GM23338 (cell line): ENCODE results near the gene GSG1L. TPM values are rescaled to one million over a fixed set of nuclear protein-coding genes. Genes with fewer than 3 reads are reported as not detected.

Experiments used
- ATAC-seq: fragments of 200-7000 bp; cut with Tn5 transposase; 3 replicates; pipeline ENCODE4 v1.9.1; 2020
- DNase-seq: peaks from one replicate; pipeline ENCODE4 v3.0.0-alpha.2; 2015; ENCODE audit warnings: low spot score
- H2AFZ ChIP-seq: fragments of 200-600 bp; sonication (generic); 2 replicates; pipeline ENCODE4 v1.8.0; 2016; ENCODE audit warnings: antibody characterized with exemption, mild to moderate bottlenecking, moderate library complexity
- H3F3A ChIP-seq: fragments of 200-600 bp; sonication (generic); replicated peaks from 2 replicates; pipeline ENCODE4 v1.8.0; 2017; ENCODE audit warnings: antibody characterized with exemption, mixed run types, low read depth
- H3K27ac ChIP-seq: fragments of 200-600 bp; sonication (generic); 2 replicates; pipeline ENCODE4 v1.6.1; 2016; ENCODE audit warnings: low read depth
- H3K27me3 ChIP-seq: fragments of 200-600 bp; sonication (generic); 2 replicates; pipeline ENCODE4 v1.8.0; 2016; ENCODE audit warnings: mild to moderate bottlenecking, mixed run types, moderate library complexity; ENCODE audit not compliant: insufficient read depth
- H3K36me3 ChIP-seq: fragments of 200-600 bp; sonication (generic); 2 replicates; pipeline ENCODE4 v1.8.0; 2016; ENCODE audit warnings: mild to moderate bottlenecking; ENCODE audit not compliant: insufficient read depth
- H3K4me1 ChIP-seq: fragments of 200-600 bp; sonication (generic); 2 replicates; pipeline ENCODE4 v1.8.0; 2016; ENCODE audit warnings: mild to moderate bottlenecking, moderate library complexity; ENCODE audit not compliant: insufficient read depth
- H3K4me2 ChIP-seq: fragments of 200-600 bp; sonication (generic); 2 replicates; pipeline ENCODE4 v1.7.1; 2017; ENCODE audit warnings: mixed run types
- H3K4me3 ChIP-seq: fragments of 200-600 bp; sonication (generic); 2 replicates; pipeline ENCODE4 v1.6.1; 2016; ENCODE audit warnings: mixed run types
- H3K79me2 ChIP-seq: fragments of 200-600 bp; sonication (generic); replicated peaks from 2 replicates; pipeline ENCODE4 v1.8.0; 2017; ENCODE audit warnings: mild to moderate bottlenecking; ENCODE audit not compliant: insufficient read depth
- H3K9me2 ChIP-seq: fragments of 200-600 bp; sonication (generic); 2 replicates; pipeline ENCODE4 v1.8.0; 2017; ENCODE audit not compliant: insufficient read depth
- H4K20me1 ChIP-seq: fragments of 200-600 bp; sonication (generic); replicated peaks from 2 replicates; pipeline ENCODE4 v1.8.0; 2017; ENCODE audit warnings: mild to moderate bottlenecking; ENCODE audit not compliant: insufficient read depth
- H3K27ac Mint-ChIP-seq: 2 replicates; pipeline ENCODE4 v1.8.0; 2020; ENCODE audit warnings: inconsistent platforms, mild to moderate bottlenecking, moderate library complexity, mixed read lengths
- H3K27me3 Mint-ChIP-seq: 3 replicates; pipeline ENCODE4 v1.8.0; 2022; ENCODE audit warnings: low read depth, mild to moderate bottlenecking, moderate library complexity, mixed read lengths, inconsistent platforms; ENCODE audit not compliant: insufficient read depth, poor library complexity
- H3K36me3 Mint-ChIP-seq: 3 replicates; pipeline ENCODE4 v1.8.0; 2021; ENCODE audit warnings: low read depth, mild to moderate bottlenecking, inconsistent platforms, moderate library complexity, mixed read lengths
- H3K4me1 Mint-ChIP-seq: 3 replicates; pipeline ENCODE4 v1.8.0; 2020; ENCODE audit warnings: mild to moderate bottlenecking, inconsistent platforms, mixed read lengths
- H3K4me3 Mint-ChIP-seq: 3 replicates; pipeline ENCODE4 v1.8.0; 2021; ENCODE audit warnings: moderate library complexity, mild to moderate bottlenecking, inconsistent platforms, mixed read lengths
- H3K9me3 Mint-ChIP-seq: 3 replicates; pipeline ENCODE4 v1.8.0; 2020; ENCODE audit warnings: moderate library complexity, mild to moderate bottlenecking, inconsistent platforms, mixed read lengths
- EZH2 ChIP-seq: fragments of 200-600 bp; sonication (generic); IDR thresholded peaks from one replicate; pipeline ENCODE4 v1.8.0; 2017; ENCODE audit warnings: antibody characterized with exemption, mild to moderate bottlenecking, low read depth; ENCODE audit not compliant: unreplicated experiment
- EZH2phosphoT487 ChIP-seq: fragments of 200-600 bp; sonication (generic); IDR thresholded peaks from one replicate; pipeline ENCODE4 v1.8.1; 2018; ENCODE audit warnings: antibody characterized with exemption; ENCODE audit not compliant: unreplicated experiment
- STAT1 ChIP-seq: IDR thresholded peaks from one replicate; pipeline ENCODE4 v1.6.1; 2016; ENCODE audit warnings: antibody characterized with exemption; ENCODE audit not compliant: unreplicated experiment
- ZNF331 ChIP-seq: fragments of 250-450 bp; sonication (Bioruptor Pico); IDR thresholded peaks from 2 replicates; pipeline ENCODE4 v1.5.0; 2020; ENCODE audit warnings: low read depth, mild to moderate bottlenecking, moderate library complexity
- polyA plus RNA-seq: library from polyadenylated mRNA; unstranded; fragments of >200 nt; fragmentation: Nextera tagmentation; extraction: Ambion mirVana; gene quantifications from 2 replicates; pipeline ENCODE4 v1.2.1, GENCODE V29; 2016
- total RNA-seq: library from RNA; depleted of rRNA; stranded (reverse); fragments of >200 nt; shearing (Covaris generic); gene quantifications from 2 replicates; pipeline ENCODE4 v1.2.3, GENCODE V29; 2014
- TF ChIP-seq, protein P1 (sequence below): IDR thresholded peaks from one replicate; pipeline ENCODE4 v1.6.1; 2018; ENCODE audit warnings: antibody characterized with exemption; ENCODE audit not compliant: unreplicated experiment
- TF ChIP-seq, protein P2 (sequence below): fragments of 250-450 bp; sonication (Bioruptor Pico); IDR thresholded peaks from 2 replicates; pipeline ENCODE4 v1.5.0; 2020; ENCODE audit warnings: mild to moderate bottlenecking, moderate library complexity
- TF ChIP-seq, protein P3 (sequence below): IDR thresholded peaks from 2 replicates; pipeline ENCODE4 v1.6.1; 2016; ENCODE audit warnings: antibody characterized with exemption

The GSG1L gene
- total and polyA plus RNA-seq, 2 experiments from 2014 or later, result 0.36 to 0.63 TPM

DNA sequence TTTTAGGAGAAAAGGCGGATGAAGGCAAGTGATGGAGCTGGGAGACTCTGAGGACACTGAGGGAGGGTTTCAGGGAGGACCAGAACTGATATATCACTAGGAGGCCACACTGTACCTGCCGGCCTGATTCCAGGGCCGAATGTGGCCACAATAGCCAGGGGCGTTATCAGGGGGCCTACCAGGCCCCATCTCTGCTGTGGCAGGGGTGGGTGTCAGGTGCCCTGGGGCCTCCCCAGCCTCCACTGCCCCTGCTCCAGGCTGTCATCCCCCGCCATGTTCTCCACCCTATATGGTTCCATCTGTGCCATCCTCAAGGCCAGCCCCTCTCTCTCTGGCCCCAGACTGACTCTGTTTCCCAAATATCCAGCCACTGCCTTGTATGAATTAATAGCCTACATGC, 246.5 kb downstream of the GSG1L start:
- Mint-ChIP-seq H3K4me3 (no peak overlapping the region), H3K4me1 (no peaks in the 10 kb centered on the region), H3K27ac (no peak overlapping the region), H3K9me3 (0 out of 3 replicates have a peak, but pooled peaks cover 2% of the 10 kb centered on the region), H3K27me3 (peaks cover 8% of the 10 kb centered on the region), H3K36me3 (no peaks in the 10 kb centered on the region)
- no peak overlapping the region for H3K4me3 ChIP-seq
- no peaks in the 10 kb centered on the region for H3F3A ChIP-seq
- DNase-seq, result no peak
- no peaks in the 10 kb centered on the region for H3K79me2 ChIP-seq
- H3K27ac ChIP-seq, result no peak overlapping the region
- no peaks in the 10 kb centered on the region for H3K36me3 ChIP-seq
- no peak for ATAC-seq
- no peak overlapping the region for H2AFZ ChIP-seq
- no peaks in the 10 kb centered on the region for H4K20me1 ChIP-seq
- no peak overlapping the region for H3K4me2 ChIP-seq
- H3K27me3 ChIP-seq, result no peaks in the 10 kb centered on the region
- H3K9me2 ChIP-seq, result no peaks in the 10 kb centered on the region
- no peaks in the 10 kb centered on the region for H3K4me1 ChIP-seq
- TF ChIP-seq EZH2 (no peak), STAT1 (no peak), EZH2phosphoT487 (no peak), ZNF331 (CRISPR knock-in tag) (no peak)
- TF ChIP-seq, protein P1, sequence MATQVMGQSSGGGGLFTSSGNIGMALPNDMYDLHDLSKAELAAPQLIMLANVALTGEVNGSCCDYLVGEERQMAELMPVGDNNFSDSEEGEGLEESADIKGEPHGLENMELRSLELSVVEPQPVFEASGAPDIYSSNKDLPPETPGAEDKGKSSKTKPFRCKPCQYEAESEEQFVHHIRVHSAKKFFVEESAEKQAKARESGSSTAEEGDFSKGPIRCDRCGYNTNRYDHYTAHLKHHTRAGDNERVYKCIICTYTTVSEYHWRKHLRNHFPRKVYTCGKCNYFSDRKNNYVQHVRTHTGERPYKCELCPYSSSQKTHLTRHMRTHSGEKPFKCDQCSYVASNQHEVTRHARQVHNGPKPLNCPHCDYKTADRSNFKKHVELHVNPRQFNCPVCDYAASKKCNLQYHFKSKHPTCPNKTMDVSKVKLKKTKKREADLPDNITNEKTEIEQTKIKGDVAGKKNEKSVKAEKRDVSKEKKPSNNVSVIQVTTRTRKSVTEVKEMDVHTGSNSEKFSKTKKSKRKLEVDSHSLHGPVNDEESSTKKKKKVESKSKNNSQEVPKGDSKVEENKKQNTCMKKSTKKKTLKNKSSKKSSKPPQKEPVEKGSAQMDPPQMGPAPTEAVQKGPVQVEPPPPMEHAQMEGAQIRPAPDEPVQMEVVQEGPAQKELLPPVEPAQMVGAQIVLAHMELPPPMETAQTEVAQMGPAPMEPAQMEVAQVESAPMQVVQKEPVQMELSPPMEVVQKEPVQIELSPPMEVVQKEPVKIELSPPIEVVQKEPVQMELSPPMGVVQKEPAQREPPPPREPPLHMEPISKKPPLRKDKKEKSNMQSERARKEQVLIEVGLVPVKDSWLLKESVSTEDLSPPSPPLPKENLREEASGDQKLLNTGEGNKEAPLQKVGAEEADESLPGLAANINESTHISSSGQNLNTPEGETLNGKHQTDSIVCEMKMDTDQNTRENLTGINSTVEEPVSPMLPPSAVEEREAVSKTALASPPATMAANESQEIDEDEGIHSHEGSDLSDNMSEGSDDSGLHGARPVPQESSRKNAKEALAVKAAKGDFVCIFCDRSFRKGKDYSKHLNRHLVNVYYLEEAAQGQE, result no peak
- TF ChIP-seq, protein P2, sequence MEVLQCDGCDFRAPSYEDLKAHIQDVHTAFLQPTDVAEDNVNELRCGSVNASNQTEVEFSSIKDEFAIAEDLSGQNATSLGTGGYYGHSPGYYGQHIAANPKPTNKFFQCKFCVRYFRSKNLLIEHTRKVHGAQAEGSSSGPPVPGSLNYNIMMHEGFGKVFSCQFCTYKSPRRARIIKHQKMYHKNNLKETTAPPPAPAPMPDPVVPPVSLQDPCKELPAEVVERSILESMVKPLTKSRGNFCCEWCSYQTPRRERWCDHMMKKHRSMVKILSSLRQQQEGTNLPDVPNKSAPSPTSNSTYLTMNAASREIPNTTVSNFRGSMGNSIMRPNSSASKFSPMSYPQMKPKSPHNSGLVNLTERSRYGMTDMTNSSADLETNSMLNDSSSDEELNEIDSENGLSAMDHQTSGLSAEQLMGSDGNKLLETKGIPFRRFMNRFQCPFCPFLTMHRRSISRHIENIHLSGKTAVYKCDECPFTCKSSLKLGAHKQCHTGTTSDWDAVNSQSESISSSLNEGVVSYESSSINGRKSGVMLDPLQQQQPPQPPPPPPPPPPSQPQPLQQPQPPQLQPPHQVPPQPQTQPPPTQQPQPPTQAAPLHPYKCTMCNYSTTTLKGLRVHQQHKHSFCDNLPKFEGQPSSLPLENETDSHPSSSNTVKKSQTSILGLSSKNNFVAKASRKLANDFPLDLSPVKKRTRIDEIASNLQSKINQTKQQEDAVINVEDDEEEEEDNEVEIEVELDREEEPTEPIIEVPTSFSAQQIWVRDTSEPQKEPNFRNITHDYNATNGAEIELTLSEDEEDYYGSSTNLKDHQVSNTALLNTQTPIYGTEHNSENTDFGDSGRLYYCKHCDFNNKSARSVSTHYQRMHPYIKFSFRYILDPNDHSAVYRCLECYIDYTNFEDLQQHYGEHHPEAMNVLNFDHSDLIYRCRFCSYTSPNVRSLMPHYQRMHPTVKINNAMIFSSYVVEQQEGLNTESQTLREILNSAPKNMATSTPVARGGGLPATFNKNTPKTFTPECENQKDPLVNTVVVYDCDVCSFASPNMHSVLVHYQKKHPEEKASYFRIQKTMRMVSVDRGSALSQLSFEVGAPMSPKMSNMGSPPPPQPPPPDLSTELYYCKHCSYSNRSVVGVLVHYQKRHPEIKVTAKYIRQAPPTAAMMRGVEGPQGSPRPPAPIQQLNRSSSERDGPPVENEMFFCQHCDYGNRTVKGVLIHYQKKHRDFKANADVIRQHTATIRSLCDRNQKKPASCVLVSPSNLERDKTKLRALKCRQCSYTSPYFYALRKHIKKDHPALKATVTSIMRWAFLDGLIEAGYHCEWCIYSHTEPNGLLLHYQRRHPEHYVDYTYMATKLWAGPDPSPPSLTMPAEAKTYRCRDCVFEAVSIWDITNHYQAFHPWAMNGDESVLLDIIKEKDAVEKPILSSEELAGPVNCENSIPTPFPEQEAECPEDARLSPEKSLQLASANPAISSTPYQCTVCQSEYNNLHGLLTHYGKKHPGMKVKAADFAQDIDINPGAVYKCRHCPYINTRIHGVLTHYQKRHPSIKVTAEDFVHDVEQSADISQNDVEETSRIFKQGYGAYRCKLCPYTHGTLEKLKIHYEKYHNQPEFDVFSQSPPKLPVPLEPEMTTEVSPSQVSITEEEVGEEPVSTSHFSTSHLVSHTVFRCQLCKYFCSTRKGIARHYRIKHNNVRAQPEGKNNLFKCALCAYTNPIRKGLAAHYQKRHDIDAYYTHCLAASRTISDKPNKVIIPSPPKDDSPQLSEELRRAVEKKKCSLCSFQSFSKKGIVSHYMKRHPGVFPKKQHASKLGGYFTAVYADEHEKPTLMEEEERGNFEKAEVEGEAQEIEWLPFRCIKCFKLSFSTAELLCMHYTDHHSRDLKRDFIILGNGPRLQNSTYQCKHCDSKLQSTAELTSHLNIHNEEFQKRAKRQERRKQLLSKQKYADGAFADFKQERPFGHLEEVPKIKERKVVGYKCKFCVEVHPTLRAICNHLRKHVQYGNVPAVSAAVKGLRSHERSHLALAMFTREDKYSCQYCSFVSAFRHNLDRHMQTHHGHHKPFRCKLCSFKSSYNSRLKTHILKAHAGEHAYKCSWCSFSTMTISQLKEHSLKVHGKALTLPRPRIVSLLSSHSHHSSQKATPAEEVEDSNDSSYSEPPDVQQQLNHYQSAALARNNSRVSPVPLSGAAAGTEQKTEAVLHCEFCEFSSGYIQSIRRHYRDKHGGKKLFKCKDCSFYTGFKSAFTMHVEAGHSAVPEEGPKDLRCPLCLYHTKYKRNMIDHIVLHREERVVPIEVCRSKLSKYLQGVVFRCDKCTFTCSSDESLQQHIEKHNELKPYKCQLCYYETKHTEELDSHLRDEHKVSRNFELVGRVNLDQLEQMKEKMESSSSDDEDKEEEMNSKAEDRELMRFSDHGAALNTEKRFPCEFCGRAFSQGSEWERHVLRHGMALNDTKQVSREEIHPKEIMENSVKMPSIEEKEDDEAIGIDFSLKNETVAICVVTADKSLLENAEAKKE (CRISPR knock-in tag), result no peak
- TF ChIP-seq, protein P3, sequence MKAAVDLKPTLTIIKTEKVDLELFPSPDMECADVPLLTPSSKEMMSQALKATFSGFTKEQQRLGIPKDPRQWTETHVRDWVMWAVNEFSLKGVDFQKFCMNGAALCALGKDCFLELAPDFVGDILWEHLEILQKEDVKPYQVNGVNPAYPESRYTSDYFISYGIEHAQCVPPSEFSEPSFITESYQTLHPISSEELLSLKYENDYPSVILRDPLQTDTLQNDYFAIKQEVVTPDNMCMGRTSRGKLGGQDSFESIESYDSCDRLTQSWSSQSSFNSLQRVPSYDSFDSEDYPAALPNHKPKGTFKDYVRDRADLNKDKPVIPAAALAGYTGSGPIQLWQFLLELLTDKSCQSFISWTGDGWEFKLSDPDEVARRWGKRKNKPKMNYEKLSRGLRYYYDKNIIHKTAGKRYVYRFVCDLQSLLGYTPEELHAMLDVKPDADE, result no peak
